ENCODE data around the gene PROC. TPM values are rescaled to one million over a fixed set of nuclear protein-coding genes. Genes with fewer than 3 reads are reported as not detected.

PROC gene
- total and polyA plus RNA-seq, 12 donors: not detected

GRCh38 chr2:127463155-127463991 lies 45.1 kb downstream of the PROC start:
- no peak for TF ChIP-seq CTCF (IDR thresholded peaks at IDR 0.05)
- DNase-seq (no peak), ATAC-seq (no peak)
- Histone ChIP-seq H3K4me1 (no peaks in the 10 kb centered on the region), H3K36me3 (peaks cover 0 to 31% (median 0%) of the 10 kb centered on the region in 9 donors), H3K4me3 (no peak overlapping the region), H3K27ac (no peak overlapping the region), H3K9me3 (no peaks in the 10 kb centered on the region), H3K27me3 (no peaks in the 10 kb centered on the region)
- 78 to 79% methylated on average over 19 of the region's 19 CpGs for WGBS, 2 donors
- intact Hi-C loops (cut with DNase I): no loop called here

- DNase-seq (no peak), ATAC-seq (no peak)
- Histone ChIP-seq H3K4me1 (no peaks in the 10 kb centered on the region), H3K27me3 (no peaks in the 10 kb centered on the region), H3K27ac (no peak overlapping the region), H3K36me3 (peaks cover 0 to 44% (median 4%) of the 10 kb centered on the region in 9 donors), H3K9me3 (no peaks in the 10 kb centered on the region), H3K4me3 (no peak overlapping the region)
- intact Hi-C loops (cut with DNase I): no loop called here
- 93 to 95% methylated on average over 7 of the region's 7 CpGs for WGBS, 2 donors
- no peak for TF ChIP-seq CTCF (IDR thresholded peaks at IDR 0.05)
Measured at GRCh38 chr2:127464470-127465257, 46.4 kb downstream of the PROC start.

GRCh38 chr2:127465258-127465657 lies 47.0 kb downstream of the PROC start:
- intact Hi-C loops (cut with DNase I): no loop called here
- no peak for ATAC-seq
- H3K9me3 ChIP-seq: no peaks in the 10 kb centered on the region
- H3K27me3 ChIP-seq: no peaks in the 10 kb centered on the region
- H3K4me1 ChIP-seq: no peaks in the 10 kb centered on the region
- WGBS, 2 donors: 70 to 78% methylated on average over 4 of the region's 4 CpGs
- peaks cover 0 to 50% (median 4%) of the 10 kb centered on the region in 9 donors for H3K36me3 ChIP-seq
- no peak overlapping the region for H3K4me3 ChIP-seq
- TF ChIP-seq CTCF (IDR thresholded peaks at IDR 0.05): no peak
- H3K27ac ChIP-seq: no peak overlapping the region
- DNase-seq: no peak

GRCh38 chr2:127469051-127469450 lies 50.8 kb downstream of the PROC start:
- peaks cover 0 to 44% (median 4%) of the 10 kb centered on the region in 9 donors for H3K36me3 ChIP-seq
- H3K27me3 ChIP-seq: no peaks in the 10 kb centered on the region
- intact Hi-C loops (cut with DNase I): no loop called here
- 85 to 86% methylated on average over 8 of the region's 8 CpGs for WGBS, 2 donors
- no peaks in the 10 kb centered on the region for H3K9me3 ChIP-seq
- no peak overlapping the region for H3K27ac ChIP-seq
- no peak for TF ChIP-seq CTCF (IDR thresholded peaks at IDR 0.05)
- H3K4me3 ChIP-seq: no peak overlapping the region
- H3K4me1 ChIP-seq: no peaks in the 10 kb centered on the region
- DNase-seq (no peak), ATAC-seq (no peak)

All from heart right ventricle (tissue), 16 donors.